Stimulated activated CD8-positive, alpha-beta memory T cell treated with anti-CD3 and anti-CD28 coated beads, Interleukin-7, amount 100 ng/mL, for 48 hours (primary cell): ENCODE measurements around the gene POTEC.
"Not testable (repeated sequence)": the region's sequence is repeated elsewhere in the genome, so short reads cannot be mapped to it uniquely, and the experiment has no call there.

Experiments used
- DNase-seq, 2 donors: peaks; one replicate each; pipeline ENCODE4 v3.0.0-alpha.2; 2020; ENCODE audit warnings: low read depth in 1 of 2; ENCODE audit errors: extremely low read depth in 1 of 2

Gene POTEC

GRCh38 chr18:14543446-14543964 lies at the start of gene POTEC:
Gene POTEC (minus strand): TSS chr18:14543600. CDS start chr18:14543146, 454 bp downstream.
- DNase-seq: not testable (repeated sequence)

GRCh38 chr18:14577971-14578370 lies 34.6 kb upstream of the POTEC start:
- no peak for DNase-seq

DNA sequence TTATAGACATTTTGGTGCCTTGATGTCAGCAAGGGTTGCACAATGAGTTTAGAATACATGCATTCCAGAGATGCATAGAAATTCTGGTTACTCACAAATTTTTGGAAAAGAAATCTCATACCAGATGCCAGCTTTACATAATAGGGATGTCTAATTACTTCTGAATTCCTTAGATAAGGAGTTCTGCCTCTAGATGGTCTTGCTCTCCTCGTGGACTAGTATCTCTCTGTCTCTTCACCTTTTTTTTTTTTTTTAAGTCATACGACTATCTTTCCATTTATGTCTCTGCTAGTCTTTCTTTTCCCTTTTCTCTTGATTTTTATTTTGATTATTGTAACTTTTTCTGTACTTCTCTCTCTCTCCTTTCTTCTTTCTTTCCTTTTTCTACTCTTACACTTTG lies 16.1 kb upstream of the POTEC start:
- not testable (repeated sequence) for DNase-seq

GRCh38 chr18:14531659-14532058 lies 11.7 kb downstream of the POTEC start:
- not testable (repeated sequence) for DNase-seq

GRCh38 chr18:14510707-14511106 lies 32.7 kb downstream of the POTEC start:
- DNase-seq: peak in 1 of 2 donors; percentile 20

DNA sequence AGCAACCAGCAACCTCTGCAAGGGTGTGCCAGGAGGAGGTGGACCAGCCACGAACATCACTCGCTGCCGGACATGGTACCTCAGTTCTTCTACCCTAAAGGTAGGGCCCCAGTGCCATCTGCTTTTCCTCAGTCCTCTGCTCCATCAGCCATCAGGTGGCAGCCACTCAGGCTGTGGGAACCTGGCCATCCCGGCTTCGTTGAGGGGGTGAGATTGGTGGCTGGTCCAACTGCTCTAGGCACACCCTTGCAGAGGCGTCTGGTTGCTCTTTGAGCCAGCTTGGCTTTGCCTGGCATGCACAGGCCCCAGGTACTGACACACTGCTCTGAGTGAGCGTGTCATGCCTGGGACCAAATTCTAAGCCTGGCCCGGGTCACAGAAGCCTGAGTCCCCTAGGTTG lies 39.7 kb downstream of the POTEC start:
- DNase-seq: not testable (repeated sequence)

DNA sequence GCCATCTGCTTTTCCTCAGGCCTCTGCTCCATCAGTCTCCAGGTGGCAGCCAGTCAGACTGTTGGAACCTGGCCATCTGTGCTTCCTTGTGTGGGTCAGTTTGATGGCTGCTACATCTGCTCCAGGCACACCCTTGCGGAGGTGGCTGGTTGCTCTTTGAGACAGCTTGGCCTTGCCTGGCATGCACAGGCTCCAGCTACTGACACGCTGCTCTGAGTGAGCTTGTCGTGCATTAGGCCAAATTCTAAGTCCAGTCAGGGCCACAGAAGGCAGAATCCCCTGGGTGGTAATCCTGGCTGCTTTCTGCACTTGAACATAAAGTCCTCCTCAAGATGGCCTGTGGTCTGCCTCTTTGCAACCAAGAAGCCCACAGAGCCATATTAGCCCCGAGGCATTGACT lies 41.5 kb downstream of the POTEC start:
- DNase-seq: not testable (repeated sequence)

- not testable (repeated sequence) for DNase-seq
Observed at GRCh38 chr18:14489256-14490014, 54.0 kb downstream of the POTEC start.

- DNase-seq: not testable (repeated sequence)
Observed at GRCh38 chr18:14488789-14489188, 54.6 kb downstream of the POTEC start.

DNA sequence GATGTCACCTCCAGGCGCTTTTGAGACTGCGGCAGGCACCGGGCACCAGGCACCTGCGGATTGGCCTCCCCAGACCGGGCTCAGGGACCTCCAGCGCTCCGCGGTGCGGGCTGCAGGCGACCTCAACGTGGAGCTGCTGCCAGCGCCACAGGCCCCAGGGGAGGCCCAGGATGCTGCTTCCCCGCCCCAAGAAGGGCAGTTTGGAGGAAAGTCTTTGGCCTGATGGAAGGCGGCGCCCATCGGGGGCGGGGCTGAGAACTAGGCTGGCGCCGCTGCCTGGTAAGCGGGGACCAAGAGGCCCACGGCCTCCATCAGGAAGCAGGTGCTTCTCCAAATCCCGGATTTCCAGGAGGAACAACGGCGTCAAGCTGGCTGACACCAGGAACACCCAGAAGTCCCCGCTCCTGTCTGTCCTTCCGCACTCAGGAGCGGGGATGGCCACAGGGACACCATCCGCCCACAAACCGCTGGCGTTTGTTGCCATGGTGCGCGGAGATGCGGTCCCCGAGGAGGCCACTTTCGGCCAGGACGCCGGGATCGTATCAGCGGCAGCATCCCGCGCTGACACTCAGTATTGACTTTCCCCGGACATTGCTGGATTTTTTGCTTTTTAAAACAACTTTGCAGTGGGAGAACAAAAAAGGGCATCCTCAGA lies 56.3 kb downstream of the POTEC start:
- not testable (repeated sequence) for DNase-seq

DNA sequence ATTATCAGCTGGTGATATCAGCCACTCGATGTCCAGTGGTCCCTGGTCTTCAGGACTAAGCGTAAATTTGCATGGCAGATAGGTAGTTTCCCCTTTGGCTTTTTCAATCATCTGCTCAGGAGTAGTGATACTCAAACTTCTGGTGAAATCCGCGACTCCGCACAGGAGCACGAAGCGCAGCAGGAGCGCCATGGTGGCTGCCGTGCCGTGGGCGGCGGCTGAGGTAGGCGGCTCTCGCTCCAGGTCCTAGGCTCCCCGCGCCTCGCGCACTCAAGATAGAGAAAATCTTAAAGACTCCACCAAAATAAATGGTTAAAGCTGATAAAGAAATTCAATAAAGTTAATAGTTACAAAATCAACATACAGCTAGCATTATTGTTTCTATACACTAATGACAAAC lies 64.3 kb downstream of the POTEC start:
- not testable (repeated sequence) for DNase-seq

DNA sequence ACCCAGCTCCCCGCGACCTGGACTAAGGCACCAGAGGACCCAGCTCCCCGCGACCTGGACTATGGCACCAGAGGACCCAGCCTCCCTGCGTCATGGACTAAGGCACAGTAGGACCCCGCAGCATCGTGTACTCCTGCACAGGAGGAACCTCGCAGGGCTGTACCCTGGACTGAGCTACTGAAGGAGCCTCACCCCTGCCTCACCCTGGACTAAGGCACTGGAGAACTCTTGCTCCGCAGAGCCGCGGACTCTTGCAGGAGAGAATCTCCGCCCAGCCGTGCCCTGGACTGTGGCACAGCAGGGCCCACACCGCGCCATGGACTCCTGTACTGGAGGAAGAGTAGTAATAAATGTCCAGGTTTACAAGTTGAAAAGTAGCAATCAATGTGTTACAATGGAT lies 67.9 kb downstream of the POTEC start:
- not testable (repeated sequence) for DNase-seq

GRCh38 chr18:14474752-14475151 lies 68.6 kb downstream of the POTEC start:
- not testable (repeated sequence) for DNase-seq

GRCh38 chr18:14474007-14474720 lies 69.2 kb downstream of the POTEC start:
- not testable (repeated sequence) for DNase-seq

GRCh38 chr18:14473250-14474006 lies 70.0 kb downstream of the POTEC start:
- DNase-seq: not testable (repeated sequence)

GRCh38 chr18:14471286-14471685 lies 72.1 kb downstream of the POTEC start:
- DNase-seq: not testable (repeated sequence)

GRCh38 chr18:14470446-14470845 lies 73.0 kb downstream of the POTEC start:
- not testable (repeated sequence) for DNase-seq

GRCh38 chr18:14470046-14470445 lies 73.4 kb downstream of the POTEC start:
- not testable (repeated sequence) for DNase-seq

DNA sequence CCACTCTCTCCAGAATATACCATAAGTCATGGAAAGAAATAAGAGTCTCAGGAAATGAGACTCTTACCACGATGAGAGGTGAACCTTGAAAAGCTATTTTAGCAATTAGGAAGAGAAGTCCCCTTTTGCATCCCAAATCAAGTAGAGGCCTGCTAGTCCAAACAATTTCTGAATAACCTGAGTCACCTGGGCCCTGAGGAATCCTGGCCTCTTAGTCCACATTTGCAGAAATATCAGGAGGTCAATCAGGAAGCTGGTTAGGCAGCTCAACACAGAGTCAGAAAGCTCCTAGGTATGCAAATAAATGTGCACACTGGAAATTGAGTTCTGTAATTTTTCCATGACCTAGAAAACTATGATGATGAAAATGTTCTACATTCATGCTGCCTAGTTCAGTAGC lies 77.4 kb downstream of the POTEC start:
- not testable (repeated sequence) for DNase-seq
